Renal cortical epithelial cell (primary cell): Measurements from ENCODE around the gene PTPRO. TPM values are rescaled to one million over a fixed set of nuclear protein-coding genes. Genes with fewer than 3 reads are reported as not detected.

Source experiments
- DNase-seq: peaks from one replicate; pipeline ENCODE4 v3.0.0-alpha.2; 2011; ENCODE audit warnings: low read depth
- total RNA-seq: library from RNA; depleted of rRNA; stranded (reverse); fragments of >200 nt; gene quantifications from 2 replicates; pipeline ENCODE4 v1.2.3, GENCODE V29; 2014

Gene PTPRO
- total RNA-seq, 1 donor from 2014 or later, result 0.45 TPM

- no peak for DNase-seq
Observed at GRCh38 chr12:15646581-15646980, 324.3 kb downstream of the PTPRO start.

Other genes with a start within 250 kb of the PTPRO start
- gene RERG, start 101.1 kb upstream of the PTPRO start, total RNA-seq, result 4.1 TPM in 1 of 2 replicates, not detected in the other